NCI-H2171 treated with DMSO at 0.1 percent for 48 hours (cell line): ENCODE results near the gene C5orf34.
"Not testable (repeated sequence)": the region's sequence is repeated elsewhere in the genome, so short reads cannot be mapped to it uniquely, and the experiment has no call there.

ENCODE experiments used
- DNase-seq: peaks from one replicate; lab custom pipeline; 2025; lab: John Stamatoyannopoulos, UW

C5orf34 gene

DNA sequence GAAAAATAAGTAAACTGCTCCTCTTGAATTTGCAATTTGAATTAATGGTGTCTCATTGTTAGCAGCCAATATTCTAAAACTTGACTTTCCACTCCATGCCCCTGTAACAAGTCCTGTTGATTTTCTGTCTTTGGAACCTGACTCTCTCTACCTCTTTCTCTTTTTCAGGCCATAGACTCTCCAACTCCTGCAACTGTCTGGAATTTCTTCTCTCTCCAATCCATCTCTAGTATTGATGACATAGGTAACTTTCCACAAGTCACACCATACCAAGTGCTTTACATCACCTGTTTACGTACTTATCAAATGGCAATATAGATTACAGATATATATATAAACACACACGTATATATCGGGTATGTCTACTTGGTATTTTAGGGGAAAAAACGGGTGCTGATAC is 923 bp downstream of the C5orf34 start:
- peak; percentile 29 for DNase-seq

- DNase-seq: not testable (repeated sequence)
Measured at GRCh38 chr5:43511062-43511461, 3.9 kb downstream of the C5orf34 start.

DNA sequence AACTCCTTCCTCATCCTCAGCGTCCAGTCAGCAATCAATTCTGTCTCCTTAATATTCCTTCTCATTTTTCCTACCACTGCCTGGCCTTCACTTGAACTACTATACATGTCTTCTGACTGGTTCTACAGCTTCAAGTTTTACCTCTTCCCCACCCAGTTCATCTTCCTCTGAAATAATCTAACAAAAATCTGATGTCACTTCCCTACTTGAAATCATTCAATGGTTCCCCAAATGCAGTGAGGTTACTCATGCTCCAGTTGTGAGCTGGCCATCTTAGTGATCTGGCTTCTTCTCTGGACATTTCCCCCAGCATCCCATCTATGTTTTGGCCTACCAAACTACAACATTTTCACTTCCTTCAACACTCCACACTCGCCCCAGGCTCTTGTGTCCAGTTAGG is 16.4 kb downstream of the C5orf34 start:
- DNase-seq: no peak

DNA sequence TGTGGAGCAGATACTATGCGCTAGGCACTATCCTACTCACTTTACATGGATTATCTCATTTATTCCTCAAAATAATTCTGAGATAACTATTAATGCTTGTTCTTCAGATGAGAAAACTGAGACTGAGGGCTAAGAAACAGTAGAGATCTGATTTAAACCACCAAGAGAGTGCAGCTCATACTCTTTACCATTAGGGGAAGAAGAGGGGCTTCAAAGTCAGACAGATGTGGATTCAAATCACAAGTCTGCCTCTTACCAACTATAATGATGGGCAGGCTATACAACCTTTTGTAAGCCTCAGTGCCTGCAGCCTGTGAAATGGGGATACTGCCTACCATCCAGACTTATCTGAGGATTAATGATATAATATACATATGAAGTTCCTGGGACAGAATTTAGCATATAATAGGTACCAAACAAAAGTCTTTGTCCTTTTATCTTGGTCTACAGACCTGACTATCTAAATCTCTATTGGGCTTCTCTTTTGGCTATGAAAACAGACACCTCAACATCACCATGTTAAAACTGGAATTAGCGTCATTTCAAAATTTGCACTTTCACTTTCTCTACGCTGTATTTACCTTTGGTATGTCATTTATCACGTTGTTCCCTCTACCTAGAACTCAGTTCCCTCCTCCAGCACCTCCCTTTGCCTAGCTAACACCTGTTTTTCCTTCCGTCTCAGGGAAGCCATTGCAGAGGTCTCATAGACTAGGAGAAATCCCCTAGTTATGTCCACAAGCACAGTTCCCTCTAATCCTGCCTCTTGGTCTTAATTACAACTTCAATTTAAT is 17.4 kb downstream of the C5orf34 start:
- DNase-seq: no peak

- DNase-seq: no peak
Measured at GRCh38 chr5:43491326-43491725, 23.6 kb downstream of the C5orf34 start.

GRCh38 chr5:43486353-43486752 is 28.6 kb downstream of the C5orf34 start:
- no peak for DNase-seq

- DNase-seq: peak; percentile 11
Measured at GRCh38 chr5:43485406-43485805, 29.5 kb downstream of the C5orf34 start.

DNA sequence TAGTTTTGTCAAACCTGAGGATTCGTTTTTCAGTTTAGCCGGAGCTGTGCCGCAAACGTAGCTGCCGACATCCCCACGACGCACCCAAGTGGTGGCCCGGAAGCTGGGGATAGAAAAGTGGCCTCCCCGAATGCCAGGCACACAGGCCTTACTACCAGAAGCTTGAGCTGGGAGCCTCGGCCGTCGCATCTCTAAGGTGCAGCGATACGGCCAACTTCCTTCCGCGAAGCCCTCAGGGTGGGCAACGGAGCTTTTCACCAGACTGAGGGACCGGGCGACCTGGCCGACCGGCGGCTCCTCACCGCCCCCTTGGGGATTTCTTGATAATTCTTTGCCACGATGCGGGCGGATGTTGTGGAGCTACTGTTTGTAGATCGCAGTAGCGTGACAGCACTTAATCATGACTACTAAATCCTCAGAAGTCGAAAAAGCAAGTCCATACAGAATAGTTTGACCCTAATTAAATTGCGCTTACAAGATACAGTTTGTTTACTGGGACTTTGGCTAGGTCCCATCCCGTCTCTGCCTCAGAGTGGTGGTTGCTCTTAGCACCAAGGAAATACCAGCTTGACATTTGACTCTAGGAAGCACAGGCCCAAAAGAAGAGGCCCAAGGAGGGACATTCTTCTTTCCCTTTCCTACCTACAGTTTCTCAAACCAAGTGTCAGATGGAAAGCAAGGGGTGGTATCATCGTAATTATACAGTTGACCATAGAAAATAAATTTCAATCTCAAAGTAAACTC is 30.7 kb downstream of the C5orf34 start:
- peak; percentile 89 for DNase-seq

DNA sequence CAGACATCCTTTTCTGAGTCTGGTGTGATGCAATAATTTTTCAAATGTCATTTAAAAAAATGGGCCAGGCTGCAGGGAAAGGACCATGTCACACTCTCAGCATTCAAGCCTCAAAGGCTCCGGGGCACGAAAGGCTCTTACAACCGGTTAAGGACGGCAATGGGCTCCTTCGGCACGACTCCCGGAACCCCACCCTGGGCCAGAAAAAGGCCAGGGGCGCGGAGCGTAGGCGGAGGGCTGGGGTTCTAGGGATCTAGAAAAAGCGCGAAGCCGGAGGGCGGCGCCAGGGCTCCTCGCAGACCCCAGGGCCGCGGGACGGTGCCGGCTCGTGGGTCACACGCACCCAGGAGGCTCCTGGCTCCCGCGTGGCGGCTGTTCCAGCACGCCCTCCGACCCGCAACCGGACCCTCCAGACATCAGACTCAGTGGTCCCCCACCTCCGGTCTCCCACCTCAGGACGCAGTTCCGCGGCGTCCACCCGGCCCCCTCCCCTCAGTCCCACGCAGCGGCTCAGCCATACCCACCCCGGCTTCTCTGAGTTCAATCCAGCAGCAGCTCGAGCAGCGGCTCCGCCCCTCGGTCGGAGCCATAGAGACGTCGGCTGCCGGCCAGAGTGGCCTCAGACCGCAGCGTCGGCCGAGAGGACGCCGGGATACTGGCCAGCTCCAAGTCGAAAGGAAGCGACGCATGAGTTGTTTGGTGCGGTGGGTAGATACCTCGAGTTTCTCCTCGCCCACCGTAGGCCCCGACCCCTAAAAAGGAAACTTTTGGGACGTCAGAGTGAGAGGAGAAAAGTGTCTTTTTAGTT is 31.4 kb downstream of the C5orf34 start, which contains the start of gene TMEM267:
Gene TMEM267 (minus strand): TSS at position 568 of the 808 bp plus-strand sequence. CDS start 29,896 bp downstream, outside the sequence.
- DNase-seq: peak; percentile 94

DNA sequence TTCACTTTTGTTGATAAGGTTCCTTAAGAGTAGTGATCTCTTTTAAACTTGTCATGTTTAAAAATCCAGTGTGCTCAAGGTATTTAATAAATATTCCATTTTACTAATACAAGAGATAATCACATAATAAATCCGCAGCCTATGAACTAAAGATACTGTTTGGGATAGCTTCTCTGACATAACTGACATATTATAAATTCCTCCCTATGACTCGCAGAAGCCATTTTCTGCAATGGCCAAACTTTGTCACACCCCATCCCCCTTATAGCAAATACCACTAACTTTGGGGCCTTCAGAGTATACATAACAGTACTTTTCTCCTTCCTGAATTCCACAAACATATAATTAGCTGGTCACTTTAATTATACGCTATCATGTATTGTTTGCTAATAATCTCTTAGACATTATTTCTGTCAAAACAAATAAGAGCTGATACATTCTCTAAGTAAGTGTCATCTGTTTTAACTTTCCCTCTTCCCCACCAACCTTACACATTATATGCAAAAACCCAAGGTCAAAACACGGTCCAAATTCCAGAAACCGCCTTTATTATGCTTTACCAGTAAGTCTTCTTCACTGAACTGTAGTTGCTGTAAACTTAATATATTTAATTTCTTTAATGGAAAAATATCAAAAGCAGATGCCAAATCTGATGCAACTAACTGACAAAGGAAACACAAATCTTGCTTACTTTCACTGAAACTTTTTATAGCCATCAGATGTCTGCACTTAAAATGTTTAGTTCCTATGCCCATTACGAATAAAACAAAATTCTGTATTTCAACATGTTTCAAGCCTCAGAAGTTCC is 32.3 kb downstream of the C5orf34 start:
- no peak for DNase-seq

DNA sequence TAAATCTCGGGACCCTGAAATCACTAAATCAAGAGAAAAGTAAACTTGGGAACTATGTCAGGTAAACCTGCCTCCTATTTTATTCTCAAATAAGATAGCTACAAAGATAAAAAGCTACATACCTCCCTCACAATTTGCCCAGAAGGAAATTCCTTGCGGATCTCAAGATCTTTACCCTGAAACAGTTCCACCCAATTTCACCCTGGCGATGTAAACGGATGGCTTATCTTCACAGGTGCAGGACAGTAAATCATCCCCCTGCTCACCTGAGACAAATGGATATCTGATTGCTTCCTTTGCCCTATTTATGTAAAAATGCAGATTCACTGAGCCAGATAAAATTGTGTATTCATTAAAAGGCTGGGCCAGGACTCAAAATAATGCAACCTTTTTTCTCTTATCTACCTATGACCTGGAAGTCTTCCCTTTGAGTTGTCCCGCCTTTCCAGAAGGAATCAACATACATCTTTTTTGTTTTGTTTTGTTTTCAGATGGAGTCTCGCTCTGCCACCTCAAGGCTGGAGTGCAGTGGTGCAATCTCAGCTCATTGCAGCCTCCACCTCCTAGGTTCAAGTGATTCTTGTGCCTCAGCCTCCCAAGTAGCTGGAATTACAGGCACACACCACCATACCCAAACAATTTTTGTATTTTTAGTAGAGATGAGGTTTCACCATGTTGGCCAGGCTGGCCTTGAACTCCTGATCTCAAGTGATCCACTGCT is 45.1 kb downstream of the C5orf34 start:
- no peak for DNase-seq

DNA sequence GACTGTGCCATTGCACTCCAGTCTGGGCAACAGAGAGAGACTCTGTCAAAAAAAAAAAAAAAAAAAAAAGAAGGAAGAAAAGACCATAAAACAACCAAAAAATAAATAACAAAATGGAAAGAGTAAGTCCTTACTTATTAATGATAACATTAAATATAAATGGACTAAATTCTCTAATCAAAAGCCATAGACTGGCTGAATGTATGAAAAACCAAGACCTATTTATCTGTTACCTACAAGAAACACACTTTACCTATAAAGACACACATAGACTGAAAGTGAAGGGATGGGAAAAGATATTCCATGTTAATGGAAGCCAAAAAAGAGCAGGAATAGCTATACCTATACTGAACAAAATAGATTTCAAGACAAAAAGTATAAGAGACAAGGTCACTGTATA is 47.8 kb downstream of the C5orf34 start:
- DNase-seq: no peak

GRCh38 chr5:43465455-43465854 is 49.5 kb downstream of the C5orf34 start:
- DNase-seq: not testable (repeated sequence)

- DNase-seq: no peak
Measured at GRCh38 chr5:43461066-43461465, 53.9 kb downstream of the C5orf34 start.

DNA sequence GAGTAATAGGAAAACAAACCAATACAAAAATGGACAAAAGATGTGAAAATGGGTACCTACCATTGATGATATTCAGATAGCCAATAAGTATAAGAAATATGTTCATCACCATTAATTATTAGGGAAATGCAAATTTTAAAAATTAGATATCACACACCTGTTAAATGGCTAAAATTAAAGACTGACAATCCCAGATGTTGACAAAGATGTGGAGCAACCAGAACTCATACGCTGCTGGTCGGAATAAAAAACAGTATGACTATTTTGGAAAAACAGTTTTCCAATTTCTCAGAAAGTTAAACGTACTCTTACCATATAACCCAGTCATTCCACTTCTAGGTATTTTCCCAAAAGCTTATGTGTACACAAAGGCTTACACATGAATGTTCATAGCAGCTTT is 58.4 kb downstream of the C5orf34 start:
- DNase-seq: no peak

GRCh38 chr5:43441575-43441974 is 73.4 kb downstream of the C5orf34 start:
- DNase-seq: not testable (repeated sequence)

DNA sequence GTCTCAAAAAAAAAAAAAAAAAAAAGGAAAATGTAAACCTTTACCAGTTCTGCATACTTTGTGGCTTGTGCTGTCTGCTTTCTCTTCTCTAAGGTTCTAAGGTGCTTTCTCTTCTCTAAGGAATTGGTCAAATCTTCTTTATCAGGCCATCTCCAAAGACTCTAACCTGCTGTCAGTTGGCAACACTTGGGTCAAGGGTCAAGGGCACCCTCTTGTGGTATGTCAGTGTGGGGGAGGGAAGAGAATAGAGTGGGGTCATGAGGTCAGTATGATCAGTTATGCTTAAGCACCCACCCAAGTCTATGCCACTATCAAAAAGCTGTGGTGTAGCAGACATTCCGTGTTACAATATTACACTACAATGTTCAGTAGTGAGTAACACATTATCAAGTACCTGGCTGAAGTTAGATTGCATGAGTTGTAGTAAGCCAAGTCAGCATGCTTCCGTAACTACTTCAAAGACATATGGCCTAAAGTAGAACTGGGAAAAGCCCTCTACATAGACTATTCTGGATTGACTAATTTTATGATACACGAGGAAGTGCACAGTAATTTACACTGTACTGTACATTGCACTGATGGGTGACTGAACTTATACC is 77.8 kb downstream of the C5orf34 start:
- no peak for DNase-seq
